Measurements from ENCODE around the gene CORO6.
A peak's percentile ranks its signal among the peaks of the same experiment; 100 is the strongest.

The CORO6 gene

DNA sequence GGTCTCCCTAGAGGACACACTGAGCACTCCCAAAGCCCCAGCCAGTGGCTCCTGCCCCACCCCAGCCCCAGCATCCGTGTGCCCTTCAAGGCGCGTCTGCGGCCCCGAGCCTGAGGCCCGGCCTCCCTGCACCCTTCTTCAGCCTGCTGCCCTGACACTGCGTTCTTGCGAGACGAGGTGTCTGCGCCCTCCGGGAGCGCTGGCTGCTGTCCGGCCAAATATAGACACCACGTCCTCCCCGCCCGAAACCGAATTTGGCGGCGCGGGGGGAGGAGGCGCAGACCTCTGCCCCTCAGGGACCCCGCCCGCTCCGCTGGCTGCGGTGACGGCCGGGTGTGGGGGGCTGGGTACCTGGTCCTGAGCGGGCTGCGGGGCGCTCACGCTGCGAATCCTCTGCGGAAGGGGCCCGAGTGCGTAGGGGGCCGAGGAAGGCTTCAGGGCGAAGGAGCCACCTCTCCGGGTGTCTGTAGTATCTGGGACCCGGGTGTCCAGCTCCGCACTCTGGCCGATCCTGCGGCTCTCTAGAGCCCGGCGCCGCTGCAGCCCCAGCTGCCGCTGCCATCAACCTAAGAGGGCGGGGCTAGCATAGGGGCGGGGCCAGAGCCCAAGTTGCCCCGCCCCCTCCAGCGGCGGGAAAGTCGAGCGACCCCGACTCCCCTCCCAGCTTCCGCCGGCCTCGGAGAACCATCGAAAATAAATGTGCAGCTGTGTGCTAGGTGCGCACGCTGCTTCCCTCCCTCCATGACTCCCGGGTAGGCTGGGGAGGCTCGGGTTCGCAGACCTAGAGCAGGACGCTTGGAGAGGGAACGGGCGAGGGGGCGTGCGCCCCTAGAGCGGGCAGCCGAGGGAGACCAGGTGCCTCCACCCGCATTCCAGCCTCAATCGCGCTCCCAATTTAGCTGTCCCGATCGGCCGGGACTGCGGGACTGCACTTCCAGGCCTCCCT is at the start of gene CORO6:
TSS of gene CORO6 (minus strand) at position 576 of the 946 bp plus-strand sequence. CDS start 1,491 bp downstream, outside the sequence.
- Histone ChIP-seq H3K36me3 (ENCODE audit: control insufficient read depth, insufficient read depth, low read length) (no peaks in the 10 kb centered on the region), H3K27me3 (replicated peaks; ENCODE audit: control insufficient read depth, insufficient read depth, low read length) (no peaks in the 10 kb centered on the region), H3K4me3 (replicated peaks; ENCODE audit: low read depth, low read length) (peak within 1 kb of the TSS; percentile 69)
- TF ChIP-seq, protein P1, sequence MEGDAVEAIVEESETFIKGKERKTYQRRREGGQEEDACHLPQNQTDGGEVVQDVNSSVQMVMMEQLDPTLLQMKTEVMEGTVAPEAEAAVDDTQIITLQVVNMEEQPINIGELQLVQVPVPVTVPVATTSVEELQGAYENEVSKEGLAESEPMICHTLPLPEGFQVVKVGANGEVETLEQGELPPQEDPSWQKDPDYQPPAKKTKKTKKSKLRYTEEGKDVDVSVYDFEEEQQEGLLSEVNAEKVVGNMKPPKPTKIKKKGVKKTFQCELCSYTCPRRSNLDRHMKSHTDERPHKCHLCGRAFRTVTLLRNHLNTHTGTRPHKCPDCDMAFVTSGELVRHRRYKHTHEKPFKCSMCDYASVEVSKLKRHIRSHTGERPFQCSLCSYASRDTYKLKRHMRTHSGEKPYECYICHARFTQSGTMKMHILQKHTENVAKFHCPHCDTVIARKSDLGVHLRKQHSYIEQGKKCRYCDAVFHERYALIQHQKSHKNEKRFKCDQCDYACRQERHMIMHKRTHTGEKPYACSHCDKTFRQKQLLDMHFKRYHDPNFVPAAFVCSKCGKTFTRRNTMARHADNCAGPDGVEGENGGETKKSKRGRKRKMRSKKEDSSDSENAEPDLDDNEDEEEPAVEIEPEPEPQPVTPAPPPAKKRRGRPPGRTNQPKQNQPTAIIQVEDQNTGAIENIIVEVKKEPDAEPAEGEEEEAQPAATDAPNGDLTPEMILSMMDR (IDR thresholded peaks at IDR 0.05; ENCODE audit: insufficient read depth, low read length, poor library complexity, severe bottlenecking): no peak
- DNase-seq (ENCODE audit: extremely low read depth, insufficient read length): peak; percentile 82

DNA sequence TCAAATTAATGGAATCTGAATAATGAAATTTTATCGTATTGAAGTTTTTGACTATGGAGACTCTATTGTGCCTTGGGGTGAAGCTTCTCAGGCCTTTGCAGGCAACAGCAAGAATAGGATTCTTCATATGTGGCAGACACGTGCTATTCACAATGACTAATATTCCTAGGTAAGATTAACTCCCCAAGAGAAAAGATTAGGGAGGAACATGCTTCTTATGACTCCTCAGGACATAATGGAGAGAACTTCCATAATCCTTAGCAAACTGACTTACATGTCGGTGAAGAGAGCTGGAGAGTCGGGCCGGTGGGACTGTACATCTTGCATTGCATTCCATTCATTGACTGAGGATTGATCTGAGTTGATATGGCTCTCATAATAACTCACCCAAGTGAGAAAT is 48.9 kb upstream of the CORO6 start:
- DNase-seq (ENCODE audit: extremely low read depth, insufficient read length): no peak
- TF ChIP-seq, protein P1 (IDR thresholded peaks at IDR 0.05; ENCODE audit: insufficient read depth, low read length, poor library complexity, severe bottlenecking): no peak
- H3K4me3 ChIP-seq (replicated peaks; ENCODE audit: low read depth, low read length): no peak overlapping the region
- H3K36me3 ChIP-seq (ENCODE audit: control insufficient read depth, insufficient read depth, low read length): peaks cover 4% of the 10 kb centered on the region
- no peaks in the 10 kb centered on the region for H3K27me3 ChIP-seq (replicated peaks; ENCODE audit: control insufficient read depth, insufficient read depth, low read length)

DNA sequence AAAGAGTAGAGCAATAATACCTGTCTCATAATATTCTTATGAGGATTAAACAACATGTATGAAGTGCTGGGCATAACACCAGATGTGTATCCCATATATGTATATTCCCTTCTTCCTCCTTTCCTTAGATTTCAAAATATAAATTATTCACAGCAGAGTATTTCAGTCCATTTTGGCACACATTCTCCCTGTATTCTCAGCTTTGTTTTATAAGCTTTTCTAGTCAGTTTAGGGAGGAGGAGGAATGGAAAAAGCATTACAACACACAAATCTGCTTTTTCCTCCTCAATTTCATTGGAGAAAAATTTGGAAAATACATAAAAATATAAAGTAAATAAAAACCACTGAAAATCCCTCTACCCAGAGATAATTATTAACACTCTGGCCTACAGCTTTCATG is 46.6 kb upstream of the CORO6 start:
- TF ChIP-seq, protein P1 (IDR thresholded peaks at IDR 0.05; ENCODE audit: insufficient read depth, low read length, poor library complexity, severe bottlenecking): no peak
- Histone ChIP-seq H3K36me3 (ENCODE audit: control insufficient read depth, insufficient read depth, low read length) (peaks cover 4% of the 10 kb centered on the region), H3K4me3 (replicated peaks; ENCODE audit: low read depth, low read length) (no peak overlapping the region), H3K27me3 (replicated peaks; ENCODE audit: control insufficient read depth, insufficient read depth, low read length) (no peaks in the 10 kb centered on the region)
- no peak for DNase-seq (ENCODE audit: extremely low read depth, insufficient read length)

DNA sequence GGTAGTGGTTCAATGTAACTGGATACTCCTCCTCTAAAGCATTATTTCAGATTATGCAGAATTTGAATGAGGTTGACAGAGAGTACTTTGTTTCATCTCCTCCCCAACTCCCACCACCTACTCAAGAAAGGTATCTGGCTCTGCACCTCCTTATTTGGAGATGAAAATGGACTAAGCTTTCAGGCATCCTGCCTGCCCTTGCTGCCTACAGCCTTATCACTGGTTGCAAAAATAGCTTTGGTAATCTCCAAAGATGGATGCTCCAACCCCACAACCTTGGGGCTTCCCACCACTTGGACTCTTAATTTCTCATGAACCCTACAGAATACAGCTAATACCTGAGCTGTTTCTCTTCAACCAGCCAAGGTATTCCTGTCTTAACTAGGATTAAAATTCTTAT is 45.3 kb upstream of the CORO6 start:
- TF ChIP-seq, protein P1 (IDR thresholded peaks at IDR 0.05; ENCODE audit: insufficient read depth, low read length, poor library complexity, severe bottlenecking): no peak
- Histone ChIP-seq H3K36me3 (ENCODE audit: control insufficient read depth, insufficient read depth, low read length) (peaks cover 6% of the 10 kb centered on the region), H3K4me3 (replicated peaks; ENCODE audit: low read depth, low read length) (no peak overlapping the region), H3K27me3 (replicated peaks; ENCODE audit: control insufficient read depth, insufficient read depth, low read length) (no peaks in the 10 kb centered on the region)
- DNase-seq (ENCODE audit: extremely low read depth, insufficient read length): no peak

DNA sequence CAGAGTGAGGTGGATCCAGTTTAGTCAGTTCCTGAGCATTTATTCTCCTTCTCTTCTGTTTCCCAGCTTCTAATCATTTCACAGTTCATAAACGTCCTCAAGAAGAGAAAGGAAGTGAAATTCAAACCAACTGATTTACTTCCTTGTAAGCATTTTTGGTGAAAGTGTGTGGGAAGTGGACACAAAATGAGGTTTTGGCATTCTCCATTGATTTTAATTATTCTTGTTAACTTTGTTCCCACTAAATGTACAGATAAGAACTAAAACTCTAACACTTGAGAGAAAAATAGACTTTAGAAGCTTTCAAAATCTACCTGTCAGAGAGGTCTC is 42.7 kb upstream of the CORO6 start:
- no peaks in the 10 kb centered on the region for H3K27me3 ChIP-seq (replicated peaks; ENCODE audit: control insufficient read depth, insufficient read depth, low read length)
- H3K36me3 ChIP-seq (ENCODE audit: control insufficient read depth, insufficient read depth, low read length): peaks cover 6% of the 10 kb centered on the region
- no peak for DNase-seq (ENCODE audit: extremely low read depth, insufficient read length)
- H3K4me3 ChIP-seq (replicated peaks; ENCODE audit: low read depth, low read length): no peak overlapping the region
- TF ChIP-seq, protein P1 (IDR thresholded peaks at IDR 0.05; ENCODE audit: insufficient read depth, low read length, poor library complexity, severe bottlenecking): no peak

All from GM06990 (cell line).